Suprapubic skin (tissue), 4 donors: Measurements from ENCODE around the gene PPP1R14C.

ENCODE experiments used
- EP300 ChIP-seq: sonication (generic); formaldehyde crosslinking; IDR thresholded peaks from one replicate; pipeline ENCODE4 v1.6.1; 2017; ENCODE audit warnings: antibody characterized with exemption
- POLR2A ChIP-seq, 2 donors: fragments of 450-650 bp; IDR thresholded peaks; one replicate each; pipeline ENCODE4 v1.6.1; 2017; ENCODE audit warnings: antibody characterized with exemption in 2 of 2, mild to moderate bottlenecking in 2 of 2, moderate library complexity in 2 of 2
- POLR2AphosphoS5 ChIP-seq, 3 donors: sonication (generic); formaldehyde crosslinking; IDR thresholded peaks; one replicate each; pipeline ENCODE4 v1.6.1; 2017; ENCODE audit warnings: antibody characterized with exemption in 3 of 3
- TF ChIP-seq, protein P1 (sequence below), 2 donors: fragments of 200-600 bp in 1 of 2; fragments of 450-650 bp in 1 of 2; sonication (generic) in 1 of 2; IDR thresholded peaks; one replicate each; pipeline ENCODE4 v1.5.1; 2016 to 2019; ENCODE audit warnings: antibody characterized with exemption in 2 of 2, mild to moderate bottlenecking in 1 of 2, moderate library complexity in 1 of 2

DNA sequence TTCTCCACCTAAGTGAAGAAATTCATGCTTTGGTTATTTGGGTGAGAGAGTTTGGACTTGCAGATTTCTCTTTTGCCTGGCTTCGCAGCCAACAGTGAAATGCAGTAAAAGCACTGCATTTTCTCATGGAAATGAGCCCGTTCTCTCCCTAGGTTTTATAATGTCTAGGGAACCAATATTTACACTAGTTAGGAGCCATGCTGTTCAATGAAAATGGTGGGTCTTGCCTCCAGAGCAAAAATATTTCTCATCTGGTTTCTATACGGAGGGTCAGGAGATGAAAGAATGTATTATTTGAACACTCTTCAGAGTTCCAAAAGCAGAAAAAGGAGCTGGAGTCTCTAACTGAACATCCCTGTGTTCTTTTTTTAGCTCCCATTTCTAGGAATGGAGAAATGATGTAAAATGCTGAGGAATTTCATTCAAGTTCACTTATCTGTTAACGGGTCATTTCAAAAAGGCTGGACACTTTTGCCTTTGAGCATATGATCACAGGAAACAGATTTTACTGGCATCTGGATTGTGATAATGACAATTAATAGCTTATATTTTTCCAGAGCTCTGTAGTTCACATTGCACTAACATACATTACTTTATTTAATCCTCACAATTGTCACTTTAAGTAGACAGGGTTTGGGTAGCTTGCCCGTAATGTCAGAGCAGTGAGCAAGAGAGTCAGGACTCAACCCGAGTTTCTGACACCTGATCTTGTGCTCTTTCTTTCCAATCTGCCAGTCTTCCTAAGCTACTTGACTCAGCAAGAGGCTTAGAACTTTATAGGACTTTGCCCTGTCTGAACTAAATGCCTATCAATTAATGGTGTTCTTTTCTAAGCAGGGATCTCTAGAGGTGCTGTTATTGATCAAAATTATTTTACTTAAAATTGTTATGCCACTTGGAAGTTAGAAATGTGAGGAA lies 78.0 kb downstream of the PPP1R14C start:
- no peak for TF ChIP-seq POLR2AphosphoS5 (IDR thresholded peaks at IDR 0.05)
- no peak for TF ChIP-seq POLR2A (IDR thresholded peaks at IDR 0.05)
- TF ChIP-seq, protein P1, sequence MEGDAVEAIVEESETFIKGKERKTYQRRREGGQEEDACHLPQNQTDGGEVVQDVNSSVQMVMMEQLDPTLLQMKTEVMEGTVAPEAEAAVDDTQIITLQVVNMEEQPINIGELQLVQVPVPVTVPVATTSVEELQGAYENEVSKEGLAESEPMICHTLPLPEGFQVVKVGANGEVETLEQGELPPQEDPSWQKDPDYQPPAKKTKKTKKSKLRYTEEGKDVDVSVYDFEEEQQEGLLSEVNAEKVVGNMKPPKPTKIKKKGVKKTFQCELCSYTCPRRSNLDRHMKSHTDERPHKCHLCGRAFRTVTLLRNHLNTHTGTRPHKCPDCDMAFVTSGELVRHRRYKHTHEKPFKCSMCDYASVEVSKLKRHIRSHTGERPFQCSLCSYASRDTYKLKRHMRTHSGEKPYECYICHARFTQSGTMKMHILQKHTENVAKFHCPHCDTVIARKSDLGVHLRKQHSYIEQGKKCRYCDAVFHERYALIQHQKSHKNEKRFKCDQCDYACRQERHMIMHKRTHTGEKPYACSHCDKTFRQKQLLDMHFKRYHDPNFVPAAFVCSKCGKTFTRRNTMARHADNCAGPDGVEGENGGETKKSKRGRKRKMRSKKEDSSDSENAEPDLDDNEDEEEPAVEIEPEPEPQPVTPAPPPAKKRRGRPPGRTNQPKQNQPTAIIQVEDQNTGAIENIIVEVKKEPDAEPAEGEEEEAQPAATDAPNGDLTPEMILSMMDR (IDR thresholded peaks at IDR 0.05): no peak
- TF ChIP-seq EP300: no peak
